Activated B cell treated with CpG ODN at 0.5 μM for 24 hours (primary cell): ENCODE results near the gene GUCY2F. TPM values are rescaled to one million over a fixed set of nuclear protein-coding genes. Genes with fewer than 3 reads are reported as not detected.

ENCODE experiments used
- ATAC-seq: fragments of 200-7000 bp; cut with Tn5 transposase; one replicate; pipeline ENCODE4 v1.10.0; 2021; ENCODE audit warnings: low read depth, mild to moderate bottlenecking, moderate library complexity
- CTCF ChIA-PET: fragments of 350-600 bp; sonication (Branson Sonifier 250); formaldehyde crosslinking; loops from one replicate; lab custom pipeline; 2021; ENCODE audit warnings: antibody characterized with exemption; lab: Charles Lee
- POLR2A ChIA-PET: fragments of 350-600 bp; sonication (Branson Sonifier 250); formaldehyde crosslinking; loops from one replicate; lab custom pipeline; 2021; ENCODE audit warnings: antibody characterized with exemption; lab: Charles Lee
- DNase-seq: peaks from one replicate; pipeline ENCODE4 v3.0.0; 2022
- H3K27ac Mint-ChIP-seq: one replicate; pipeline ENCODE4 v1.8.0; 2020; ENCODE audit warnings: mixed read lengths
- H3K27me3 Mint-ChIP-seq: one replicate; pipeline ENCODE4 v1.8.0; 2021; ENCODE audit warnings: mixed read lengths
- H3K36me3 Mint-ChIP-seq: one replicate; pipeline ENCODE4 v1.8.0; 2021; ENCODE audit warnings: low read depth, mixed read lengths
- H3K4me1 Mint-ChIP-seq: one replicate; pipeline ENCODE4 v1.8.0; 2021; ENCODE audit warnings: mixed read lengths
- H3K4me3 Mint-ChIP-seq: one replicate; pipeline ENCODE4 v1.8.0; 2020; ENCODE audit warnings: mild to moderate bottlenecking, mixed read lengths
- H3K9me3 Mint-ChIP-seq: one replicate; pipeline ENCODE4 v1.8.0; 2020; ENCODE audit warnings: mixed read lengths
- intact Hi-C: fragments of 100-400 bp; cut with micrococcal nuclease; formaldehyde crosslinking; loops from one replicate; pipeline ENCODE4 v1.15.1; 2024
- total RNA-seq: library from RNA; stranded (reverse); gene quantifications from 2 replicates; pipeline ENCODE4 v1.2.3, GENCODE V29; 2022
- TF ChIP-seq, protein P1 (sequence below): fragments of 200-600 bp; IDR thresholded peaks from one replicate; pipeline ENCODE4 v1.8.0; 2022; ENCODE audit warnings: antibody characterized with exemption, mild to moderate bottlenecking

Gene GUCY2F
- total RNA-seq, result not detected in 2 replicates

GRCh38 chrX:109481986-109482385, at the start of gene GUCY2F:
Gene GUCY2F, minus strand, starts transcription at chrX:109482086. Its CDS starts 6,150 bp downstream, at chrX:109475936.
- Mint-ChIP-seq H3K4me1 (peaks cover 3% of the 10 kb centered on the region), H3K9me3 (no peaks in the 10 kb centered on the region), H3K27me3 (peaks cover 2% of the 10 kb centered on the region), H3K36me3 (no peaks in the 10 kb centered on the region), H3K27ac (no peak within 1 kb of the TSS), H3K4me3 (no peak within 1 kb of the TSS)
- DNase-seq (no peak), ATAC-seq (no peak)
- ChIA-PET CTCF (no interaction called here), POLR2A (no interaction called here)
- intact Hi-C loops, result loop anchor here (10.0 kb wide), 2 partner anchors 223 to 663 kb away; no protein-coding TSS in a partner anchor
- TF ChIP-seq, protein P1, sequence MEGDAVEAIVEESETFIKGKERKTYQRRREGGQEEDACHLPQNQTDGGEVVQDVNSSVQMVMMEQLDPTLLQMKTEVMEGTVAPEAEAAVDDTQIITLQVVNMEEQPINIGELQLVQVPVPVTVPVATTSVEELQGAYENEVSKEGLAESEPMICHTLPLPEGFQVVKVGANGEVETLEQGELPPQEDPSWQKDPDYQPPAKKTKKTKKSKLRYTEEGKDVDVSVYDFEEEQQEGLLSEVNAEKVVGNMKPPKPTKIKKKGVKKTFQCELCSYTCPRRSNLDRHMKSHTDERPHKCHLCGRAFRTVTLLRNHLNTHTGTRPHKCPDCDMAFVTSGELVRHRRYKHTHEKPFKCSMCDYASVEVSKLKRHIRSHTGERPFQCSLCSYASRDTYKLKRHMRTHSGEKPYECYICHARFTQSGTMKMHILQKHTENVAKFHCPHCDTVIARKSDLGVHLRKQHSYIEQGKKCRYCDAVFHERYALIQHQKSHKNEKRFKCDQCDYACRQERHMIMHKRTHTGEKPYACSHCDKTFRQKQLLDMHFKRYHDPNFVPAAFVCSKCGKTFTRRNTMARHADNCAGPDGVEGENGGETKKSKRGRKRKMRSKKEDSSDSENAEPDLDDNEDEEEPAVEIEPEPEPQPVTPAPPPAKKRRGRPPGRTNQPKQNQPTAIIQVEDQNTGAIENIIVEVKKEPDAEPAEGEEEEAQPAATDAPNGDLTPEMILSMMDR, result no peak

DNA sequence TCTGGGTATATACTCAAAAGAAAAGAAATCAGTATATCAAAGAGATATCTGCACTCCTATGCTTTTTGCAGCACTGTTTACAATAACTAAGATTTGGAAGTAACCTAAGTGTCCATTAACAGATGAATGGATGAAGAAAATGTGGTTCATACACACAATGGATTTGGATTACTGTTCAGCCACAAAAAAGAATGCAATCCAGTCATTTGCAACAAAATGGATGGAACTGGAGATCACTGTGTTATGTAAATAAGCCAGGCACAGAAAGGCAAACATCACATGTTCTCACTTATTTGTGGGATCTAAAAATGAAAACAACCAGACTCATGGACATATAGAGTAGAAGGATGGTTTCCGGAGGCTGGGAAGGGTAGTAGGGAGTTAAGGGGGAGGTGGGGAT, 37.1 kb upstream of the GUCY2F start:
- ATAC-seq (no peak), DNase-seq (no peak)
- Mint-ChIP-seq H3K9me3 (no peaks in the 10 kb centered on the region), H3K27ac (no peak overlapping the region), H3K4me3 (no peak overlapping the region), H3K36me3 (no peaks in the 10 kb centered on the region), H3K4me1 (no peaks in the 10 kb centered on the region), H3K27me3 (peaks cover 4% of the 10 kb centered on the region)
- intact Hi-C loops, result no loop called here
- ChIA-PET CTCF (no interaction called here), POLR2A (no interaction called here)
- TF ChIP-seq, protein P1, result no peak

GRCh38 chrX:109511113-109511512, 29.2 kb upstream of the GUCY2F start:
- Mint-ChIP-seq H3K9me3 (no peaks in the 10 kb centered on the region), H3K27ac (no peak overlapping the region), H3K36me3 (no peaks in the 10 kb centered on the region), H3K4me1 (peaks cover 3% of the 10 kb centered on the region), H3K4me3 (no peak overlapping the region), H3K27me3 (peaks cover 2% of the 10 kb centered on the region)
- ATAC-seq, result no peak
- CTCF ChIA-PET, result no interaction called here
- POLR2A ChIA-PET, result interaction anchor here (0.7 kb wide), 1 partner anchor 127 kb away, joined by 3 read pairs; no protein-coding TSS in a partner anchor
- TF ChIP-seq, protein P1, result no peak
- DNase-seq, result no peak
- intact Hi-C loops, result no loop called here

DNA sequence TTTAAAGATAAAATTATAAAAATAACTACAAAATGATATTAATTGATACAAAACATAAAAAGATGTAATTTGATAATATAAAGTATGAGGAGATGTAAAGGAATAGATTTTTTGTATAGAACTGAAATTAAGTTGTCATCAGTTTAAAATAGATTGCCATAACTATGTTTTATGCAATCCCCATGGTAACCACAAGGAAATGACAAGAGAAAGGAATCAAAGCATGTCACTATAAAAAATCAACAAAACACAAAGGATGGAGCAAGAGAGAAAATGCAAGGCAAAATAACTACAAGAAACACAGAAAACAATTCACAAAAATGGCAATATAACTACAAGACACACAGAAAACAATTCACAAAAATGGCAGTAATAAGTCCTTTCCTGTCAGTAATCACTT, 27.0 kb upstream of the GUCY2F start:
- no peaks in the 10 kb centered on the region for H3K36me3 Mint-ChIP-seq
- H3K4me1 Mint-ChIP-seq, result peaks cover 3% of the 10 kb centered on the region
- intact Hi-C loops, result no loop called here
- ATAC-seq, result no peak
- TF ChIP-seq, protein P1, result no peak
- H3K4me3 Mint-ChIP-seq, result no peak overlapping the region
- ChIA-PET POLR2A (no interaction called here), CTCF (no interaction called here)
- H3K27me3 Mint-ChIP-seq, result peaks cover 2% of the 10 kb centered on the region
- no peak overlapping the region for H3K27ac Mint-ChIP-seq
- DNase-seq, result no peak
- H3K9me3 Mint-ChIP-seq, result no peaks in the 10 kb centered on the region

GRCh38 chrX:109501176-109501575, 19.3 kb upstream of the GUCY2F start:
- CTCF ChIA-PET, result no interaction called here
- Mint-ChIP-seq H3K27ac (no peak overlapping the region), H3K36me3 (no peaks in the 10 kb centered on the region), H3K4me1 (no peaks in the 10 kb centered on the region), H3K27me3 (peaks cover 2% of the 10 kb centered on the region), H3K4me3 (no peak overlapping the region), H3K9me3 (no peaks in the 10 kb centered on the region)
- POLR2A ChIA-PET, result no interaction called here
- ATAC-seq (no peak), DNase-seq (no peak)
- intact Hi-C loops, result no loop called here
- TF ChIP-seq, protein P1, result no peak
